ENCODE measurements around the gene TMEM132D.

- no peak for TF ChIP-seq EZH2 (IDR thresholded peaks at IDR 0.05; ENCODE audit: borderline replicate concordance, low read length)
- no peak for TF ChIP-seq CTCF (IDR thresholded peaks at IDR 0.05; ENCODE audit: low read length)
These were observed 740.0 kb downstream of the TMEM132D start for GRCh38 chr12:129163861-129164260.
